Tibial nerve (tissue), 4 donors: ENCODE measurements around the gene NUDT16. TPM values are rescaled to one million over a fixed set of nuclear protein-coding genes. Genes with fewer than 3 reads are reported as not detected.

Experiments
- DNase-seq, 2 donors: peaks; one replicate each; pipeline ENCODE4 v3.0.0-alpha.2; 2019; ENCODE audit warnings: low spot score in 2 of 2
- H3K27ac ChIP-seq, 4 donors: fragments of 200-600 bp; sonication (generic) in 3 of 4; one replicate each; pipeline ENCODE4 v1.5.1; 2017 to 2019; ENCODE audit warnings: mild to moderate bottlenecking in 1 of 4
- H3K27me3 ChIP-seq, 2 donors: fragments of 200-600 bp; sonication (generic) in 1 of 2; one replicate each; pipeline versions ENCODE4 v1.5.1 to v1.6.0; 2017 to 2019
- H3K36me3 ChIP-seq, 3 donors: fragments of 200-600 bp; sonication (generic); one replicate each; pipeline ENCODE4 v1.5.1; 2018 to 2019
- H3K4me1 ChIP-seq, 4 donors: fragments of 200-600 bp; sonication (generic) in 3 of 4; one replicate each; pipeline ENCODE4 v1.5.1; 2017 to 2019
- H3K4me3 ChIP-seq, 4 donors: fragments of 200-600 bp; sonication (generic) in 3 of 4; one replicate each; pipeline ENCODE4 v1.5.1; 2017 to 2019; ENCODE audit warnings: mild to moderate bottlenecking in 1 of 4, moderate library complexity in 1 of 4
- H3K9me3 ChIP-seq, 4 donors: fragments of 200-600 bp; sonication (generic) in 3 of 4; one replicate each; pipeline ENCODE4 v1.5.1; 2017 to 2019
- EP300 ChIP-seq, 2 donors: sonication (generic); formaldehyde crosslinking; IDR thresholded peaks; one replicate each; pipeline ENCODE4 v1.6.1; 2017; ENCODE audit warnings: antibody characterized with exemption in 2 of 2, mild to moderate bottlenecking in 1 of 2
- POLR2A ChIP-seq, 2 donors: fragments of 450-650 bp; IDR thresholded peaks; one replicate each; pipeline ENCODE4 v1.6.1; 2017; ENCODE audit warnings: antibody characterized with exemption in 2 of 2, mild to moderate bottlenecking in 2 of 2, moderate library complexity in 2 of 2
- WGBS, 2 donors: methylation state at CpG; one replicate each; pipeline ENCODE4 v1.1.5; 2018; 5-methylcytosine and 5-hydroxymethylcytosine counted together
- total RNA-seq, 4 donors: library from RNA; depleted of rRNA; stranded (reverse); fragments of >200 nt; gene quantifications; one replicate each; pipeline ENCODE4 v1.1.0, GENCODE V29; 2016
- TF ChIP-seq, protein P1 (sequence below), 5 experiments: fragments of 200-600 bp in 3 of 5; fragments of 450-650 bp in 2 of 5; sonication (generic) in 3 of 5; IDR thresholded peaks; one replicate each; pipeline ENCODE4 v1.5.1; 2016 to 2019; ENCODE audit warnings: antibody characterized with exemption in 5 of 5, mild to moderate bottlenecking in 3 of 5, moderate library complexity in 2 of 5

The NUDT16 gene
- total RNA-seq, 4 donors from 2014 or later, result 70.8 to 102 (median 87.8) TPM

DNA sequence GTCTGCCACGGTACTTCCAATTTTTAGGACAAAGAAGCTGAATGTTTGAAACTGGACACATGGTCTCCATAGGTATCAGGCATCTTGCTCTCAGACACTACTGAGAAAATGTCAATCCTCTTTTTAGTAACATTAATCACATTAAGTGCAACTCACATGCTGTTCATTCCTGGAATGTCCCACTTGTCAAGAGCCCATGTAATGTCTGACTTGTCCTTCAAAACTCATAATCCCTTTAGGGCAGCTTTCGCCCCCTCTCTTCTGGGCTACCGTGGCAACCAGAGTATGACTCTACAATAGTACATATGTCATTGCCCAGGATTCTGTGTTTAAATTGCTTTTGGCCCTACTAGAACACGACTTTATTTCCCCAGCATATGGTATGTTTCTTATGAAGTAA, 12.3 kb downstream of the NUDT16 start:
- Histone ChIP-seq H3K9me3 (no peaks in the 10 kb centered on the region), H3K27ac (no peak overlapping the region), H3K4me1 (peaks cover 0 to 5% (median 0%) of the 10 kb centered on the region in 4 donors), H3K36me3 (no peaks in the 10 kb centered on the region), H3K27me3 (no peaks in the 10 kb centered on the region), H3K4me3 (no peak overlapping the region)
- WGBS, 2 donors, result 75 to 80% methylated on average over 4 of the region's 4 CpGs
- TF ChIP-seq POLR2A (IDR thresholded peaks at IDR 0.05) (no peak), EP300 (IDR thresholded peaks at IDR 0.05) (no peak)
- TF ChIP-seq, protein P1, sequence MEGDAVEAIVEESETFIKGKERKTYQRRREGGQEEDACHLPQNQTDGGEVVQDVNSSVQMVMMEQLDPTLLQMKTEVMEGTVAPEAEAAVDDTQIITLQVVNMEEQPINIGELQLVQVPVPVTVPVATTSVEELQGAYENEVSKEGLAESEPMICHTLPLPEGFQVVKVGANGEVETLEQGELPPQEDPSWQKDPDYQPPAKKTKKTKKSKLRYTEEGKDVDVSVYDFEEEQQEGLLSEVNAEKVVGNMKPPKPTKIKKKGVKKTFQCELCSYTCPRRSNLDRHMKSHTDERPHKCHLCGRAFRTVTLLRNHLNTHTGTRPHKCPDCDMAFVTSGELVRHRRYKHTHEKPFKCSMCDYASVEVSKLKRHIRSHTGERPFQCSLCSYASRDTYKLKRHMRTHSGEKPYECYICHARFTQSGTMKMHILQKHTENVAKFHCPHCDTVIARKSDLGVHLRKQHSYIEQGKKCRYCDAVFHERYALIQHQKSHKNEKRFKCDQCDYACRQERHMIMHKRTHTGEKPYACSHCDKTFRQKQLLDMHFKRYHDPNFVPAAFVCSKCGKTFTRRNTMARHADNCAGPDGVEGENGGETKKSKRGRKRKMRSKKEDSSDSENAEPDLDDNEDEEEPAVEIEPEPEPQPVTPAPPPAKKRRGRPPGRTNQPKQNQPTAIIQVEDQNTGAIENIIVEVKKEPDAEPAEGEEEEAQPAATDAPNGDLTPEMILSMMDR (IDR thresholded peaks at IDR 0.05), result no peak
- no peak for DNase-seq

DNA sequence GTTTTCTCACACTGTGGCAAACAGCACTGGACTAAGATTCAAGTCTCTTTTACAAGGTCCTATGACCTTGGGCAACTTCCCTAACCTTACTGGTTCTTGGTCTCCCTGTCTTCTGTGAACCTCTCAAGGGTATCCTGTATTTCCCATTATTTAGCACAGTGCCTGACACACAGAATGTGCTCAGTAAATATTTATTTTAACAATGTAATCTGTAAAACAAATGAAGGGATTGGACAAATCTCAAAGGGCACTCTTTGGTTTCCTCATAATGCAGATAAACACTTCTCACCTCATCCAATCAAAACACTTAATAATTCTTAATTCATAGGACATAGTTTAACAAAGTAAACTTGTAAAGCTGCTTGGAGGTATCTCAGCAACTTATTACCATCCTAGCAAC, 12.8 kb downstream of the NUDT16 start:
- H3K4me3 ChIP-seq, result no peak overlapping the region
- H3K36me3 ChIP-seq, result no peaks in the 10 kb centered on the region

DNA sequence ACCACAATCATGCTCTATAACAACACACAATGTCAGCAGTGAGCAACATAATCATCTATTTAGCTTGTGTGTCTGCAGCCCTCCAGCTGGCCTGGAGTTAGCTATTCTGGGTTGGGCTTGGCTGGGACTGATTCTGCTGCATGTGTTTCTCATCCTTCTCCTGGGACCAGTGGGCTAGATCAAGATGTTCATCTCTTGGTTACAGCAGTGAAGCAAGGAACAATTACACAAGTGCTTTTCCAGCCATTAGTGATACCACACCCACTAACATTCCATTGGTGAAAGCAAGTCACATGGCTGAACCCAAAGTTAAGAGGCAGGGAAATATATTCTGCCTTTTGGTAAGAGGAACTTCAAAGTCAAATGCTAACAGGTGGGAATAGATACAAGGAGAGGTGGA, 14.6 kb downstream of the NUDT16 start:
- no peaks in the 10 kb centered on the region for H3K36me3 ChIP-seq
- no peaks in the 10 kb centered on the region for H3K9me3 ChIP-seq
- H3K4me3 ChIP-seq, result no peak overlapping the region
- H3K27me3 ChIP-seq, result no peaks in the 10 kb centered on the region
- H3K4me1 ChIP-seq, result peaks cover 0 to 5% (median 0%) of the 10 kb centered on the region in 4 donors
- TF ChIP-seq, protein P1 (IDR thresholded peaks at IDR 0.05), result no peak
- TF ChIP-seq EP300 (IDR thresholded peaks at IDR 0.05) (peak; percentile 43 to 82), POLR2A (IDR thresholded peaks at IDR 0.05) (peak in 1 of 2 donors; percentile 34)
- peak; percentile 43 to 84 for DNase-seq
- H3K27ac ChIP-seq, result peak overlapping the region in 1 of 4 donors; percentile 48

More for the DNA sequence above, 12.8 kb downstream of the NUDT16 start:
- DNase-seq, result no peak
- Histone ChIP-seq H3K9me3 (no peaks in the 10 kb centered on the region), H3K27me3 (no peaks in the 10 kb centered on the region), H3K4me1 (peaks cover 0 to 5% (median 0%) of the 10 kb centered on the region in 4 donors), H3K27ac (no peak overlapping the region)
- TF ChIP-seq POLR2A (IDR thresholded peaks at IDR 0.05) (no peak), EP300 (IDR thresholded peaks at IDR 0.05) (no peak)
- TF ChIP-seq, protein P1 (IDR thresholded peaks at IDR 0.05), result no peak

GRCh38 chr3:131397889-131398288, 16.3 kb downstream of the NUDT16 start:
- no peak overlapping the region for H3K4me3 ChIP-seq
- 71 to 72% methylated on average over 4 of the region's 4 CpGs for WGBS, 2 donors
- no peak for TF ChIP-seq EP300 (IDR thresholded peaks at IDR 0.05)
- no peaks in the 10 kb centered on the region for H3K9me3 ChIP-seq
- H3K27ac ChIP-seq, result no peak overlapping the region
- H3K27me3 ChIP-seq, result no peaks in the 10 kb centered on the region
- DNase-seq, result no peak
- H3K4me1 ChIP-seq, result peaks cover 0 to 5% (median 0%) of the 10 kb centered on the region in 4 donors
- no peaks in the 10 kb centered on the region for H3K36me3 ChIP-seq

DNA sequence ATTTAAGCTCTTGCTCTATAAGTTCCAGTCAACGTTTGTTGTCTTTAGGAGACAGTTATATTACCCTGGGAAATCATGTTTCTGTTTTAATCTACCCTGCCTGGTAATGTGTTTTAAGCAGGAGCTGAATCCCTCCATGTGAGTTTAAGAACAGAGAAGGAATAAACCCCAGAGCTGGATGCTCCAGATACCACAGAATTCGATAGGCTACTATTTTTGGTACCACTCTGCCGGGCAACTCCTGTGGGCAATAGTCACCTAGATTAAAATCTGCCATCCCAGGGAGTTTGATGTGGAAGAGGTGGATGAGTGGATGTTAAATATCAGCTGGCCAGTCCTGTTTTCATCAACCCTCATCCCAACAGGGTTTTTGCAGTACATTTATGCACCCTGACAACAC, 20.4 kb downstream of the NUDT16 start:
- H3K4me1 ChIP-seq, result no peaks in the 10 kb centered on the region
- H3K9me3 ChIP-seq, result peaks cover 0 to 6% (median 0%) of the 10 kb centered on the region in 4 donors
- H3K36me3 ChIP-seq, result no peaks in the 10 kb centered on the region
- no peak overlapping the region for H3K27ac ChIP-seq
- no peak for DNase-seq
- TF ChIP-seq EP300 (IDR thresholded peaks at IDR 0.05), result no peak
- TF ChIP-seq, protein P1 (IDR thresholded peaks at IDR 0.05), result no peak
- H3K4me3 ChIP-seq, result no peak overlapping the region
- WGBS, 2 donors, result 50 to 60% methylated on average over 3 of the region's 3 CpGs
- H3K27me3 ChIP-seq, result no peaks in the 10 kb centered on the region
